Stimulated activated CD8-positive, alpha-beta memory T cell treated with anti-CD3 and anti-CD28 coated beads, Interleukin-4, amount 100 ng/mL, for 4 hours (primary cell): Measurements from ENCODE around the gene HELZ.
"Not testable (repeated sequence)": the region's sequence is repeated elsewhere in the genome, so short reads cannot be mapped to it uniquely, and the experiment has no call there.

ENCODE experiments used
- DNase-seq, 2 donors: peaks; one replicate each; pipeline ENCODE4 v3.0.0-alpha.2; 2020; ENCODE audit warnings: low read depth in 2 of 2, low spot score in 1 of 2

HELZ gene

DNA sequence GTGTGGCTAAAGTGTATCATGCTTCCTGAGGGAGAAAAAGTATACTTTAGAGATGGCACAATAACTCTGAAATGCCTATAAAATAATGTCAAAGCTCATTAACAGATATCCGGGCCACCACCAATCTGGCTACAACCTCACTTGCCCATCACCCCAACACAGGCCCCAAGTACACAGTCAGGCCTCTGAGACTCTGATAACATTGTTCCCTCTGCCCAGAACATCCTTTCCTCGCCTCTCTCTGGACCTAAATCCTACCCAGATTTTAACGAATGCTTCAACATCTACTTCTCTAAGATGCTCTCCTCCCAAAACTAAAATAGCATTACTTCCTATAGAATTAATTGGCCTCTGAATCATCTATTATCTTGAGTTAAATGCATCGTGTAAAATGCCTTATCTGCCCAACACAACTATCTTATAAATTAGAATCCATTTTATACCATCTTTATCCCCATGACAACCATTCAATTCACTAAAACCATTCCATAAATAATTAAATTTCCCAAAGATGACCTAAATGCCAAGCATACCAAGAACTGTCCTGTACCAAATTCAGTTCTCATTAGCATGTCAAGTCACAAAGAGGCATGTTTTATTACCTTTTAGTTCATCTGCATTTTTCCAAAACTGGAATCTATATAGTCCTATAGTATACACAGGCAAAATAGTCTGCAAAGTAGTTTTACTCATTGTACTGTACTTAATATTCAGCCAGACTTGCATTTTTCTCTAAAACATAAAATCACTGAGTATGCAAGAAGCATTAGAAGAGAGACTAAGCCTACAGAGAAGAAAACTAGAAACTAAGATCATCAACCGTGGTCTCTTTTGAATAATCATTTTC lies 15.7 kb downstream of the HELZ start:
- no peak for DNase-seq

DNA sequence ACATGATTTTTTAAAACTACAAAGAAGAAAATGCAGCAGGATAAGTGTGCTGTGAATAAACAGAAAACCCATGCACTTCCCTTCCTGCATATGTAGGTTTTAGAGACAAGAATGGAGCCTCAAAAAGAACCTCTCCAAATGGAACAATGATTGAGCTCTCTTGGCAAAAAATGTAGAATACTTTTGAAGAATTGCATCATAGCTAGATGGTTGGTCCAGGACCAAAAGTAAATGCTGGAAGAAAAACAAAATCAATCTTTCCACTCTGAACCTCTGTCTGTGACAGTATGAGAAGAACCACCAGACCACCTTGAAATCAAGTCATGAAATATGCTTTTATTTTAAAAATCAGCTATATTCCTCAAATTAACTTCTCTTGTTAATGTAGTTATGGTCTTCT lies 17.5 kb downstream of the HELZ start:
- DNase-seq, result no peak

DNA sequence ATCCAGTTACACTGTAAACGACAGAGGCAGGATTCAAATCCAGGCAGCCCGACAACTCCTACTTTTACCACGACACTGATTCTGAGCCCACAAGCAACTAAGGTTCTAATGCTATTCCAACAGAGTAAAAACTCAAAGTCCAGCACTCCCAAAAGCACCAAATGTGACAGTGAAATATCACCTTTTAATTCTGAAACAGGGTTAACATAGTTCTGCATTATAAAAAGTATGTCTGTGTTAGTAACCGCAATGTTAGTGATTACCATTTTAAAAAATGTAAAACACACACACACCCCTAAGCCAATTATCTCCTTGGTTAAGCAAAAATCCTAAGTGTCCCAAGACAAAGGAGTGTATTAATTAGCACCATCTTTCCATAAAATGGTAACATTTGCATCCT lies 19.7 kb downstream of the HELZ start:
- DNase-seq, result no peak

DNA sequence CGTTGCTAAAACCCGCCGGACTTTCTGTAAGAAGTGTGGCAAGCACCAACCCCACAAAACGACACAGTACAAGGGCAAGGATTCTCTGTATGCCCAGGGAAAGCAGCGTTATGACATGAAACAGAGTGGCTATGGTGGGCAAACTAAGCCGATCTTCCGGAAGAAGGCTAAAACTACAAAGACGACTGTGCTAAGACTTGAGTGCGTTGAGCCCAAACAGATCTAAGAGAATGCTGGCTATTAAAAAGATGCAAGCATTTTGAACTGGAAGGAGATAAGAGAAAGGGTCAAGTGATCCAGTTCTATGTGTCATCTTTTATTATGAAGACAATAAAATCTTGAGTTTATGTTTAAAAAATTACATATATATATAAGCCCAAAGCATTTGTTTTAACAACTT lies 20.3 kb downstream of the HELZ start:
- DNase-seq, result no peak

DNA sequence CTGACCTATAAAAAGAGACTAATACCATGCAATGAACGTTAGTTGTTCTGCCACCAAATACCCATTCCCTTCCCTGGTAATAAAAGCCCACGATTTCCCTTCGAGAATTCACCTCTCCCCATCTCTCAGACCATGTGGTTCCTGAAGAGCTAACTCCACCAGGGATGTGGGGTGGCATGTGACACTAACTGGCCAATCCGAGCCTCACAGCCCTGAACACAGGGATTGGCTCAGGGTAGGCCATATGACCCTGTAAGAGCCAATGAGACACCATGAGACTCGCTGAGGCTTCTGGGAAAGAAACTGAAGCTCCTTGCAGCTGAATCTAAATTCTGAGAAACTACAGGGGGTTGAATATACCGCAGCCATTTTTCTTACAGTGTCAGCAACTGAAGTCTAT lies 21.1 kb downstream of the HELZ start:
- no peak for DNase-seq

DNA sequence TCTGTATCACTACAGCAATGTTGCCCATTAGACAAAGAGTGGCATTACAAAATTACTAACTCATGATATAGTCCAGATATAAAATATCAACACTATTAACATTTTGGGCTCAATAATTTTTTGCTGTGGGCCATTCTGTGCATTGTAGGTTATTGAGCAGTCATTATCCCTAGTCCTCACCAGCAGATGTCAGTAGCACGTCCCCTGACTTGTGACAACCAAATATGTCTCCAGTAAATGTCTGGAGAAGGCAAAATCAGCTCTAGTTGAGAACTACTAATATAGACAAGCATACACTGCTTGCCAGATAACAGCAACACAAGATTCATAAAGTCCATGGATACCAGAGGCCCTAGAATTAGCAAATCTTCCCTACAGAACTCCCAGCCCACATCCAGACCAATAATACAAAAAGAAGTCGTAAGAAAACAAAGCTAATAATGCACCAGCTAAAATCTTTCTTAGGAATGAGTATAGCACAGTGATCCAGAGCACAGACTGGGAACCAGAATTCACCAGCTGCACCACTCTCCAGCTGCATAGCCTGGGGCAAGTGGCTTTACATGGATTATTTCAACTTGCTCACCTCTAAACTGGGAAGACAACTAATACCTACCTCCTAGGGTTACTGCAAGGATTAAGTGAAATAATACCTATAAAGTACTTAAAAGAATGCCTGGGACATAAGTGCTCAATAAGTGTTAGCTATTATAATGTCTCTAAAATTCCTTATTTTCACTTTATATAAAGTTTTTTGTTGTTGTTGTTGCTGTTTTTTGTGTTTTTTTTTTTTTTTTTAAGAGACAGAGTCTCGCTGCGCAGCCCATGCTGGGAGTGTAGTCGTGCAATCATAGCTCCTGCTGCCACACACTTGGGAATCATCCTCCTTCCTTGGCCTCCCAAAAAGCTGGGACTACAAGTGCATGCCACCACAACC lies 23.7 kb downstream of the HELZ start:
- DNase-seq, result no peak

DNA sequence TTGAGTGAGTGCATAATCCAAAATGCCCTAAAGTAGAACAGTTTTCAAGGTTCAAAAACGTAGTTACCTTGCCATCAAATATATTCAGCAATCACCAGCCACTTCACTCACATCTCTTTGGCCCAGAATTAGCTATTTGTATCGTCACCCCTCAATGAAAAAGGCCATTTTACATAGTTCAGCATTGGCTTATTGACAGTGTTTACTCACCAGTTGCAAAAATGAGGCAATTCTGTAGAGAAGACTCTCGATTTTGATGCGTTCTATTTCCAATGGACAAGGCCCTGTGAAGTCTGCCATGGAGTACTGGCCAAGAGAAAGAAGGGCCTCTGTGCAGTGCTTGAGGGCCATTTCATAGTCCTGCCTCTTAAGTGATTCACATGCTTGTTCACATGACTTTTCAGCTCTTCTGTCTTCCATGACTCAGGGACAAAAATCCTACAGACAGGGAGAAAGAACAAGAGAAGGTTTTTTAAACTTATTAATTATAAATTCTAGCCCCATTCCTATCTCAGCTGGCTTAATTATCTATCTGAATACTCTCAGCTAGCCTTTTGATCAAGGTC lies 26.5 kb downstream of the HELZ start:
- no peak for DNase-seq

DNA sequence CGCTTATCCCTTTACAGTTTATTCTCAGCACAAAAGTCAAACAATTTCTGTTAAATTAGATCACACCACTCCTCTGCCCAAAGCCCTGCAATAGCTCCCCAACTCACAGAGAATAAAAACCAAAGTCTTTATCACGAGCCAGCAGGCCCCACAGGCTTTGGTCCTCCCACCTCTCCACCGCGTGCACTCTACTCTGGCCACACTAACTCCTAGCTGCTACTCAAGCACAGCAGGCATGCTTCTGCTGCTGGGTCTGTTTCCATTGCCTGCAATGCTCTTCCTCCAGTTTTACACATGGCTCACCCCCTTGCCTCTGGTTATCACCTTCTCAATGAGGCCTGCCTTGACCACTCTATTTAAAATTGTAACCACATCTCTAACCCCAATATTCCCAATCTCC lies 27.6 kb downstream of the HELZ start:
- DNase-seq, result no peak

DNA sequence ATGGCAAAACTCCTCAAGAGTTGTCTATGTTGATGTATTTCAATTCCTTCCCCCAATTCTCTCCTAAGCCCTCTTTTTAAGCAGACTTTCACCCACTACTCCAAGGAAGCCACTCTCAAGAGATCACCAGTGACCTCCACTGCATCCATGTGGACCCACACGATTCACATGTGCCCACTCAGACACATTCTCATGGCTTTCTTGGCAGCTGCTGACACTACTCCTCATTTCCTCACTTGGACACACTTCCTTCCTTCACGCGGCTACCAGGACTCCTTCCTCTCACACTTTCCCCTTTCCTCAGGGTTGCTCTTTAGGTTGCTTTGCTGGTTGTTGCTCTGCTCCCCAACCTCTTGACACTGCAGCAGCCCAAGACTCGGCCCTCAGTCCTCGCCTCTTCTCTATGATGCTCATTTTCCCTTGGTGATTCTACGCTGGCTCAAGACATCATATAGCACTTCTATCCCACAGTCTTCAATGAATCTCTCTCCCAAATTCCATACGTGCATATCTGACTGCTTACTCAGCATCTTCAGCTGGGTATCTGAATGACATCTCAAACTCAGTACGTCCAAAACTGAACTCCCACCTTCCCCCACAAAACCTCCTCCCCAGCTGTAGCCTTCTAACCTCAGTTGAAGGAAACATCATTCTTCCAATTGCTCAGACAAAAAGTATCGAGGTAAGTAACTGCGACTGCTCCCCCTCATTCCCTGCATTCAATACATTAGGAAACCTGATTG lies 28.2 kb downstream of the HELZ start:
- no peak for DNase-seq

DNA sequence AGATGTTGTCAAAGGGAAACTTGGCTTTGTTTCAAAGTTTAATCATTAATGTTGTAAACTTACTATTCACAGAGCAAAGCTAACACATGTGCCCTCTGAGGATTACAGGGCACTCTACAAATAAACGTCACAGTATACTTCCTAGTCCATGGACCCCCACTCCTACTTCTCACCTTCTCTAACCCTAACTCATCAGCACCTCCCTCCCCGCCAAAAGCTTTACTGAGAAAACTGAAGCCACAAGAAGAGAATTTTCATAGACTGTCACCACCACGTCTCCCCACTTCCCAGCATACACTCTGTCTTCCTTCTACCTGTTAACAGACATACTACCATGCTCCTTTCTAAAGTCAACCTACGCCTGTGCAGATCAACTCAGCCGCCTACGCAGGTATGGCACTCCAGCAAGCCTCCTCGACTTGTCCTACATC lies 29.0 kb downstream of the HELZ start:
- DNase-seq, result no peak

DNA sequence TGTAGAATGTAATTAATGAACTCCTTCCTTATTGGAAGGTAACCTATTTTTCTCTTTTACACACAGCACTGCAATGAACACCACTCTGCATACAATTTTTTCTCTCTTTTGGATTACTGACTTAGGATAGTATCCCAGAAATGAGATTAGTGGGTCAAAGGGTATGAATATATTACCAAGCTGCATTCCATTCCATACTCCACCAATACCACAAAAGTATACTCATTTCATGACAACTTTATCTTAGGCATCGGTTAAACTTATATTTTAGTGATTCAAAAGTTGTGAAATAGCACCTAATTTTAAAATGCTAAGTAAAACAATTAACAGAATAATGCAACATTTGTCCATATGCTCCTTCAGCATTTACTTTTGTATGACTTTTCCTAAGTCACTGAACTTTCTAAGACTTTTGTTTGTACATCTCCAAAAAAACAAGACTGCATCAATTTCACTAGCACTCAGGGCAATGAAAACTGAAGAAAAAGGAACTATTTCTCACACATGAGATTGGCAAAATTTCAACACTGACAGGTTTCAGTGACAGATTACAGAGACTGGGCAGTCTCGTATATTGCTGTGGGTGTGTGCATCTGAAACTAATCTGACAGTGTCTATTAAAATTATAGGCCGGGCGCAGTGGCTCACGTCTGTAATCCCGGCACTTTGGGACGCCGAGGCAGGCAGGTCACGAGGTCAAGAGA lies 32.1 kb downstream of the HELZ start:
- no peak for DNase-seq

DNA sequence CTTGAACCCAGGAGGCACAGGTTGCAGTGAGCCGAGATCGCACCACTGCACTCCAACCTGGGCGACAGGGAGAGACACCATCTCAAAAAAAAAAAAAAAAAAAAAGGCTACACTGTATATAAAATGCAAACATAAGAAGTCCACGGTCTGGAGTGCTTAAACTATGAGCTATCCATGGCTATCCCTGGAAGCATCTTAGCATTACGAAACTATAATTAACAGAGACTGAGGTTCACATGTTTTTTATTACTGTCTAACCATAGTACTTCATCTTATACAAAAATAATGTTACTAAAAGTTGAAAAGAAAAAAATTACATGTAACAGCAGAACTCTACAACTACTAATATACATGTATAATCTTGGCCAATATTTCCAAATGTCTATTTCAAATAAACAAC lies 32.8 kb downstream of the HELZ start:
- DNase-seq, result no peak

DNA sequence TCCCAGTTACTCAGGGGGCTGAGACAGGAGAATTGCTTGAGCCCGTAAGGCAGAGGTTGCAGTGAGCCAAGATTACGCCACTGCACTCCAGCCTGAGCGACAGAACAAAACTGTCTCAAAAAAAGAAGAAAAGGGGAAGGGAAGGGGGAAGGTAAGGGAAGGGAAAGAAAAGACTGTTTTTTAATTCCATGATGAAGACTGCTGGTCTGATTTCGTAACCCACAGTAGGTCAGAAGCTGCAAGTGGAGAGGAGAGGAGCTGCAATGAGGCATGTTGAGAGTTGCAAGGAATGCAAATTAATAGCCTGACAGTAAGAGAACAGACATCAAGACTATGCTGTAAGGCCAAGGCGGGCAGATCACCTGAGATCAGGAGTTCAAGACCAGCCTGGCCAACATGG lies 33.3 kb downstream of the HELZ start:
- DNase-seq, result no peak

DNA sequence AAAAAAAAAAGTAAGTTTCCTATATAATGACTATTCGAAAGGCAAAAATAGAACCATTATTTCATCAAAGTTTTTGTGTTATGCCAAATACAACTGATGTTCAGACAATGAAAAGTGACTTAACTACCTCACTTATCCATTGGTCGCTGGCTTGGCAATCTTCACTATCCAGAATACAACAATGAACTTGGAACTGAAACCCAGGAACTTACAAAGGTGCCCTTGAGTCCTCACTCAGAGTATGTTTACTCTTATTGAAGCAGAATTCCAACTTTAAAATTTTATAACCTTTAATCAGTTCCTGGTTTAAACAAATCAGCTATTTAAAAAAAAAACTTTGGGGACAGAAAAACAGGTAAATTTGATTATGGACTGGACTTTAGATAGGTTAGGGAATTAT lies 34.1 kb downstream of the HELZ start:
- DNase-seq, result no peak

DNA sequence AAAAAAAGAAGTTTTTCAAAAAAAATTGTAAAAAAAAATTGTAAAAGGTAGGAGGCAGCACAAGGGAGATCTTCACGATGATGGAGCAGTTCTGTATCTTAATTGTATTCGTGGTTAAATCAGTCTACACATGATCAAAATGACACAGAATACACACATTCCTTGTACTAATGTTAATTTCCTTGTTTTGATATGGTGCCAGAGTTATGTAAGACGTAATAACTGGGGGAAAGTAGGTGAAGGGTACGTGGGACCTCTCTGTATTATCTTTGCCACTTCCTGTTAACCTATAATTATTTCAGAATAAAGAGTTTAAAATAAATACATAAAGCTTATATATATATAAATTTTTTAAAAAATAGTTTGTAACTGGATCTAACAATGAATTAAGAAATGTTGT lies 36.8 kb downstream of the HELZ start:
- DNase-seq, result no peak

DNA sequence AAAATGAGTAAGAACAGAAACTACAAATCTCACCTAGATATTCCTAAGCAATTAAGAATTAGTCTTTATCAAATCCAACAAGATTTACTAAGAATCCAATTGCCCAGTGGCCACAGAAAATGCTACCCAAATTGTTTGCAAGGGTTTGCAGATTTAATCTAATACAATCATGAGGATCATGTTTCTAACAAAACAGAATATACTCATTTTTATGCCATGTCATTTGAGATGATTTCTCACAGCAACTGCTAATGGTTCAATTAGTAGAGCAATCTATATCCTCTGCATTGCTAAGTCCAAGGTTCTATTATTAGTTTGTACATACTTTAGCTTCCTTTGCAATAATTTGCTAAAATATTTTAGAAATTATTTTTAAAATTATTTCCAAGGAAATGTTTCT lies 41.2 kb downstream of the HELZ start:
- no peak for DNase-seq

DNA sequence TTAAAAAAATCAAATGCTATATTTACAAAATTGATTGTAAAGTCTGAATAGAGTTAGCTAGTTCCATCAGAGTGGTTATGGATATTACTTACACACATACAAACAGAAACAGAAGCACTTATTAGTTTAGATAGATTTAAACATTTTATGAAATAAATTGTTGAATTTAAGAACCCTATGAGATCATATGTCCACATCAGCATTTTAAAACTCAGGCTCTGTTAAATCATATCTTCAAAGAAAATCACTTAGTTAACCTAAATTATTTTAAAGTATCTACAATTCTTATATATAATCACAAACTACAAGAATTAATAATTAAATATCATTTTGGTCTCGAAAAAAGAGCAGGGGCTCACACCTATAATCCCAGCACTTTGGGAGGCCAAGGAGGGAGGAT lies 42.5 kb downstream of the HELZ start:
- DNase-seq, result no peak

DNA sequence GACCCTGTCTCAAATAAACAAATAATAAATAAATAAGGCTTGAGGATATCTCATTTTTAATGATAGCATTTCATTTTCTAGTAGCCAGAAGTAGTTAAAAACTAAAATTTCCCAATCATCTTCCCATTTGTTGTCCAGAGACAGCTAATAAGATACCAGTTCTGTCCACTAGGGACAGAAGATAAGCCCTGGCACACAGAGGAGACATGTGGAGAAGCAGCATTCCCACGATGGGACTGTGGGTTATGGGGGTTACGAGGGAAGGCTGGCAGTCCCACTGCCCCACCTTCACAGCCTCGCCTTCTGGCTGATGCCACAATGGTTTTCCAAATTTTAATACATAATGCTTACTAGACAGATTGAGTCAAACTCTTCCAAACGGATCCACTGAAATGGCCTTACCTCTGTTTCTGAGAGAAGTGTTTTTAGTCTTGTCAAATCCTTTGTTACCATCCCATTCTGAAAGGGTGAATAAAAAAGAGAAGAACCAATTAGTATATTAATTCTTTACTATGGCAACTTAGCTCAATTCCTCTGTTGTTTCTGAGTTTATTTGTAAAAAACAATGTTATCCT lies 44.2 kb downstream of the HELZ start:
- no peak for DNase-seq

DNA sequence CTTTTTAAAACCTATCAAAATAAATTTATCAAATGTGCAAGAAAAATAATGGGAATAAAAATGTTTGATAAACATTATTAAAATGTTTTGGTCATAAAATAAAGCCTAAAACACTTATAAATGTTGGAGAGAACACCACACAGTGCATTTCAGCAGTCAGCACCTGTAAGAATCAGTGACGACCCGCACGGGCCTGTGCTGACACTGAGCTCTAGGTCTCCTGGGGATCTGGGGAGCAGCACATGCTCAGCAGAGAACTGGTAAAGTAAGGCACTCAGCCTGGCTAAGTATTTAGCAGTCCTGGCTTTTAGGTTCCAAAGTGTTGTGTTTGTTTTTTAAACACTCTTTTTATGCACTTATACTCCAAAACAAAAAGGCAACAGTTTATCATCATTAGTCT lies 46.9 kb downstream of the HELZ start:
- DNase-seq, result no peak

DNA sequence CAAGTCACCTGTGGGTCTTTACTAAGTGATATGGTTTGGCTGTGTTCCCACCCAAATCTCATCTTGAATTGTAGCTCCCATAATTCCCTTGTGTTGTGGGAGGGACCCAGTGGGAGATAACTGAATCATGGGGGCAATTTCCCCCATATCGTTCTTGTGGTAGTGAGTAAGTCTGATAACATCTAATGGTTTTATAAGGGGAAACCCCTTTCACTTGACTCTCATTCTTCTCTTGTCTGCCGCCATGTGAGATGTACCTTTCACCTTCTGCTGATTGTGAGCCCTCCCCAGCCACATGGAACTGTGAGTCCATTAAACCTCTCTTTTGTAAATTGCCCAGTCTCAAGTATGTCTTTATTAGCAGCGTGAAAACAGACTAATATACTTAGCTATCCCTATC lies 48.0 kb downstream of the HELZ start:
- not testable (repeated sequence) for DNase-seq
